Measurements from ENCODE around the gene VAV2.

VAV2 gene

DNA sequence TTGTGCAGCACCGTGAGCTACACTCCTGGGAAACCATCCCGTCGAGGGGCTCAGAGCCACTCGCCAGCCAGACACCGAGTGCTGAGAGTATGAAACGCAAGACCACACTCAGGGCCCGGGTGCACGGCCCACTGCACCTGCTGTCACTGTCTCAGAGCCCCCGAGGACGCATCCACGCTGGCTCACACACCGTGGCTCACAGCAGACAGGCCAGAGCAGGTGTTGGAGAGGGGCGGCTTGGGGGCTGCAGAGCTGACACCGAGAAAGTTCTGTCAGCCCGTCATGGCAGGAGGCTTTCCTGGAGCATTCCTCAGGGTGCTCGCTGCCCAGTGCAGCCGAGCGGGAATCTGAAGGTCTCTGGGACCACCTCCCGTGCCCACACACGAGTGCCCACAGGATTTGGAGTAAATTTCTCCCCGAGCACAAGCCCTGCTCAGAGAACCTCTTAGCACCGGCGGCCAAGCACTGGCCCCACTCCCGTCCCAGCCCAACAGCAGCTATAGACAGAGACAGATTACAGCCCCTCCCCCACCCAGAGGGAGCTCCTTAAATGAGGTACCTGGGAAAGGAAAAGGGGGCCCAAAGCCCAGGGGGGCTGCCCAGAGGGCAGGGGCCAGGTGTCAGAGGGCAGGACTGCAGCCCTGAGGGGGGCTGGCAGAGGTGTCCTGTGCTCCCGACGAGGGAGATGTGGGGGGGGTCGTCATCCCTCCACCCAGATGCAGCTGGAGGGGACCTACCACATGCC is 197.9 kb downstream of the VAV2 start:
- peaks cover 5% of the 10 kb centered on the region for H3K4me1 ChIP-seq (ENCODE audit: insufficient read depth, low read length)
- H3K27me3 ChIP-seq (ENCODE audit: control insufficient read depth in 1 of 2, insufficient read depth in 2 of 2, low read length in 2 of 2), result no peaks in the 10 kb centered on the region
- H3K27ac ChIP-seq (ENCODE audit: low read depth, low read length), result no peak overlapping the region
- H3K36me3 ChIP-seq (ENCODE audit: insufficient read depth, low read length), result peaks cover 3% of the 10 kb centered on the region
- H3K4me3 ChIP-seq (ENCODE audit: low read depth in 1 of 2, low read length in 2 of 2), result no peak overlapping the region
- no peak overlapping the region for H3K9ac ChIP-seq (ENCODE audit: low read length)
- no peaks in the 10 kb centered on the region for H3K9me3 ChIP-seq (ENCODE audit: low read length)

DNA sequence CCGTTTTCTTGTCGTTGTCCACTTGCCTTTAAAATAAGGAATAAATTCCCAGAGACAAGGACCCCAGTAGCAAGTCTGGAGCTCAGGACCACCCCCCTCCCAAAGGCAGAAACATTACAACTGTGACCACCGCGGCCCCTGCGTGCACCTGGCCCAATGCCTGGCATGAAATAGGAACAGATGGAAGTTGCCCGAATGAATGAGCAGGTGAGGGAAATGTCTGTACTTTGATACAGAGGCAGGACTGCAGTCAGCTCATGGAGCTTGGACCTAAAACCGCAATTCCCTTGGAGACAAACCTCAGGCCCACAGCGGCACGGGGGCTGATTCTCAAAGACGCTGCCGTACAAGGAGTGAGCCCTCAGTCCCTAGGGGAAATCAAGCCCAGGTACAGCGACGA is 198.7 kb downstream of the VAV2 start:
- peaks cover 5% of the 10 kb centered on the region for H3K4me1 ChIP-seq (ENCODE audit: insufficient read depth, low read length)
- no peak overlapping the region for H3K4me3 ChIP-seq (ENCODE audit: low read depth in 1 of 2, low read length in 2 of 2)
- peaks cover 3% of the 10 kb centered on the region for H3K36me3 ChIP-seq (ENCODE audit: insufficient read depth, low read length)
- H3K27ac ChIP-seq (ENCODE audit: low read depth, low read length), result no peak overlapping the region
- no peaks in the 10 kb centered on the region for H3K27me3 ChIP-seq (ENCODE audit: control insufficient read depth in 1 of 2, insufficient read depth in 2 of 2, low read length in 2 of 2)
- H3K9me3 ChIP-seq (ENCODE audit: low read length), result no peaks in the 10 kb centered on the region
- no peak overlapping the region for H3K9ac ChIP-seq (ENCODE audit: low read length)

DNA sequence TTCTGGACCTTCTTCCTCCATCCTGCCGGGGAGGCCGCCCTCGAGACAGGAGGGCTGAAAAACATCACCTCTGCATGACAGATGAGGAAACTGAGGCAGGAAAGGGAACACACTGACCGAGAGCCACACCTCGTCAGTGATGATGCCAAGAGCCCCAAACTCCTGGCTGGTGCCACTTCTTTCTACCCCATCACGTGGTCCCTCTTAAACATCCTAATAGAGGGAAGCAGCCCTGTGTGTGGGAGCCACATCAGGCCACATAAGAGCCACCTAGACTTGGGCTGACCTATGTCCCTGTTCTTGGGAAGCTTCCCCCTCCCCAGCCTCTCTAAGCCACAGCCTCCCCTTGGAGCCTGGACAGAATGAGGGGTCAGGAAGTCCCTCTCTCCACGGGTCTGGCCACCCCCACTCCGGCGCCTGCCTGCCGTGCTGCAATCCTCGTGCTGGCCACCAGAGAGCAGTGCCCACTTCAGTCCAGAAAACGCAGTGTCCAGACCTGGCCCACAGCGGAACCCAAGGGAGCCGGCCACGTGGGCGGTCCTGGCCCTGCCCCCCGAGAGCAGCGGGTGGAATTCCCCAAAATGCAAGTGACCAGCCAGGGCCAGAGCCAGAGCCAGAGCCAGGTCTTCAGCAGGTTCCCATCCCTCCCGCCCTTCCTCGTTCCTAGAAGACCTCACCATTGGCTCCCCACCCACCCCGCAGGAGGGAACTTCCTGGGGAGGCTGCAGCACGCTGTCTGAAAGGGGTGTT is 199.2 kb downstream of the VAV2 start:
- Histone ChIP-seq H3K27me3 (ENCODE audit: control insufficient read depth in 1 of 2, insufficient read depth in 2 of 2, low read length in 2 of 2) (no peaks in the 10 kb centered on the region), H3K36me3 (ENCODE audit: insufficient read depth, low read length) (peaks cover 3% of the 10 kb centered on the region), H3K9me3 (ENCODE audit: low read length) (no peaks in the 10 kb centered on the region), H3K9ac (ENCODE audit: low read length) (no peak overlapping the region), H3K4me3 (ENCODE audit: low read depth in 1 of 2, low read length in 2 of 2) (no peak overlapping the region), H3K27ac (ENCODE audit: low read depth, low read length) (no peak overlapping the region), H3K4me1 (ENCODE audit: insufficient read depth, low read length) (peaks cover 5% of the 10 kb centered on the region)

DNA sequence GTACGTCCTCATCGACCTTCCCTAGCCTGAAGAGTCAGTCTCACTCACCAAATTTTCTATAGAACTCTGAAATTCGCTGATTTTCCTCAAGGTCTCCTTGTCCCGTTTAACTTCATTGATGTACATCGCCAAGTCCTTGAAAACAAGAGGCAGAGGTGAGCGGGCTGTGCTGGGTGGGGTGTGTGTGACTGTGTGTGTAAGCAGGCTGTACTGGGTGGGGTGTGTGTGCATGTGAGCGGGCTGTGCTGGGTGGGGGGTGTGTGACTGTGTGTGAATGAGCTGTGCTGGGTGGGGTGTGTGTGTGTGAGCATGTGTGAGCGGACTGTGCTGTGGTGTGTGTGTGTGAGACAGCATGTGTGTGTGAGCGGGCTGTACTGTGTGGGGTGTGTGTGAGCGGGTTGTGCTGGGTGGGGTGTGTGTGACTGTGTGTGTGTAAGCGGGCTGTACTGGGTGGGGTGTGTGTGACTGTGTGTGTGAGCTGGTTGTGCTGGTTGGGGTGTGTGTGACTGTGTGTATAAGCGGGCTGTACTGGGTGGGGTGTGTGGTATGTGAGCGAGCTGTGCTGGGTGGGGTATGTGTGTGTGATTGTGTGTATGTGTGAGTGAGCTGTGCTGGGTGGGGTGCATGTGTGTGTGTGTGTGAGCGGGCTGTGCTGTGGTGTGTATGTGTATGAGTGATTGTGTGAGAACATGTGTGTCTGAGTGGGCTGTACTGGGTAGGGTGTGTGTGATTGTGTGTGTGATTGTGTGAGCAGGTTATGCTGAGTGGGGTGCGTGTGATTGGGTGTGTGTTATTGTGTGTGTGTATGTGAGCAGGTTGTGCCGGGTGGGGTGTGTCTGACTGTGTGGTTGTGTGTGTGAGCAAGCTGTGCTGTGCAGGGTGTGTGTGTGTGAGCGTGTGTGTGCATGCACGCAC is 200.1 kb downstream of the VAV2 start:
- H3K4me3 ChIP-seq (ENCODE audit: low read depth in 1 of 2, low read length in 2 of 2), result no peak overlapping the region
- H3K9me3 ChIP-seq (ENCODE audit: low read length), result no peaks in the 10 kb centered on the region
- peaks cover 3% of the 10 kb centered on the region for H3K36me3 ChIP-seq (ENCODE audit: insufficient read depth, low read length)
- H3K27me3 ChIP-seq (ENCODE audit: control insufficient read depth in 1 of 2, insufficient read depth in 2 of 2, low read length in 2 of 2), result no peaks in the 10 kb centered on the region
- no peak overlapping the region for H3K9ac ChIP-seq (ENCODE audit: low read length)
- H3K4me1 ChIP-seq (ENCODE audit: insufficient read depth, low read length), result peaks cover 5% of the 10 kb centered on the region
- H3K27ac ChIP-seq (ENCODE audit: low read depth, low read length), result no peak overlapping the region

DNA sequence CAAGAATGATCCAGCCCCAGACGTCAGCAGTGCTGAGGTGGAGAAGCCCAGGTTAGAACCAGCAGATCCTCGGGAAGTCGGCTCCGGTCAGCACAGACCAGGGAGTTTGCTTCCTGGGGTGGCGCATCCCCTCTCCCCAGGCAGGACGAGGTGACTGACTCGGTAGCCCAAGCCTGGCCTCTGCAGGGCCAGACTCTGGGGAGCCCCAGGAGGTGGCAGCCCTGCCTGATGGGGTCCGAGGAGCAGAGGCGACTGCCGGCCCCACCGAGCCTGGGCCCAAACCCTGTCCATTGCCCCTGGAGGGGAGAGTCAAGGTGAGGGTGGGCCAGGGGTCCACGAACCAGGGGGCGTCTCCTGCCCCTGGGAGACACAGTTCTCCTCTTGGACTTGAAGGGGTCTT is 201.1 kb downstream of the VAV2 start:
- Histone ChIP-seq H3K27ac (ENCODE audit: low read depth, low read length) (no peak overlapping the region), H3K4me3 (ENCODE audit: low read depth in 1 of 2, low read length in 2 of 2) (no peak overlapping the region), H3K9me3 (ENCODE audit: low read length) (no peaks in the 10 kb centered on the region), H3K4me1 (ENCODE audit: insufficient read depth, low read length) (peaks cover 5% of the 10 kb centered on the region), H3K36me3 (ENCODE audit: insufficient read depth, low read length) (peaks cover 3% of the 10 kb centered on the region), H3K9ac (ENCODE audit: low read length) (no peak overlapping the region), H3K27me3 (ENCODE audit: control insufficient read depth in 1 of 2, insufficient read depth in 2 of 2, low read length in 2 of 2) (no peaks in the 10 kb centered on the region)

DNA sequence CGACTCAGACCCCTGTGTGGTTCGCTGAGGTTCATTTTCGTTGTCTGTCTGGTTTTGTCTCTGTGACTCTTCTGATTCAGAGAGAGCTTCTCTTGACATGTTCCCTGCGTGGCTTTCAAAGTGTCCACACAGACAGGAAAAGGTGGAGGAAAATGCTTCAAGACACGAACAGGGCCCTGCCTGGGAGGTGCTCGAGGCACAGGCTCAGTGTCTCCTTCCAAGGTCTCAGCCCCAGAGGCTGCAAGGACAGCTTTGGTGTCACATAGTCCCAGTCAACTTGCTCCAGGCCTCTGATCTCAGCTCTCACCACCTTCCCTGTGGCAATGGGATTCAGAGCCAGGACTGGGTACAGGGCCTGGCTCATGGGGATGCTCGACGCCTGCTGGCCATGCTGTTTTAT is 202.3 kb downstream of the VAV2 start:
- no peaks in the 10 kb centered on the region for H3K9me3 ChIP-seq (ENCODE audit: low read length)
- peaks cover 3% of the 10 kb centered on the region for H3K36me3 ChIP-seq (ENCODE audit: insufficient read depth, low read length)
- H3K4me1 ChIP-seq (ENCODE audit: insufficient read depth, low read length), result peaks cover 5% of the 10 kb centered on the region
- H3K27ac ChIP-seq (ENCODE audit: low read depth, low read length), result no peak overlapping the region
- H3K9ac ChIP-seq (ENCODE audit: low read length), result no peak overlapping the region
- no peak overlapping the region for H3K4me3 ChIP-seq (ENCODE audit: low read depth in 1 of 2, low read length in 2 of 2)
- H3K27me3 ChIP-seq (ENCODE audit: control insufficient read depth in 1 of 2, insufficient read depth in 2 of 2, low read length in 2 of 2), result no peaks in the 10 kb centered on the region

DNA sequence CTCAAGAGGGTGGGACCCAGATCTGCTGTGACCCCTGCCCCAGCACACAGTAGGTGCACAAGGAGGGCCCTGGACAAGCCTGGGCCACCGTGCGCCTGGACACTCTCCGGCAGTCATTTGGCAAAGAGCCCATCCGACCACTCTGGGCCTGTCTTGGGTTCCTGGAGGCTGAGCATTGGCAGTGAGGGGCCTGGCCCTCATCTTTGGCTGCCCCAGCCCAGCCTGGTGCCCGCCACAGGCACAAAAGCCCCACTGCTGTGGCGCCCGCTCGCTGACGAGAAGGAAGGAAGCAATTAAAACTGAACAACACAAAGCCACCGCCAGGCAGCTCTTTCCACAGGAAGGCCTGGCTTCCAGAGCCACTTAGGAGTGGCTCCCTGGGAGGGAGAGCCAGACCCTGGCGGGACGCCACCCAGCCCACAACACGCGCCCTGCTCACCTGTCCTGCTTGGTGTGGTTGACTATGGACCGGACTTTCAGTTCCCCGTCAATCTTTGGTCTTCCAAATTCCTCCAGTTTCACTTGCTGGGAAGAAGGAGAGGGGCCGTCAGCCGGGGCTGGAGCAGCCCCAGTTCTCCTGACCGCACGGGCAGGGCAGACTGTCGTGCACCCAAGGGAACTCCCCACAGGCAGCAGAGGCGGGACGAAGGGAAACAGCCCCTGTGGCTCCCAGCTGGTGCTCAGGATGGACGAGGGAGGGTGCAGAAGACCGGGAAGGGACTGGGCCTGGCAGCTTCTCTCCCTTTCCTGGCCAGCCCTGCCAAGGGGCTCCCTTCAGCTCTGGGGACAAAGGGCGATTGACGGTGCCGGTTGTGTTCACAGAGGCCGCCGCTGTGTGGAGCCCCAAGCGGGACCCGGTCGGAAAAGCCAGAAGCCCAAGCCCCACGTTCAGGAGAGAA is 203.1 kb downstream of the VAV2 start:
- Histone ChIP-seq H3K27me3 (ENCODE audit: control insufficient read depth in 1 of 2, insufficient read depth in 2 of 2, low read length in 2 of 2) (no peaks in the 10 kb centered on the region), H3K4me3 (ENCODE audit: low read depth in 1 of 2, low read length in 2 of 2) (no peak overlapping the region), H3K9ac (ENCODE audit: low read length) (no peak overlapping the region)

DNA sequence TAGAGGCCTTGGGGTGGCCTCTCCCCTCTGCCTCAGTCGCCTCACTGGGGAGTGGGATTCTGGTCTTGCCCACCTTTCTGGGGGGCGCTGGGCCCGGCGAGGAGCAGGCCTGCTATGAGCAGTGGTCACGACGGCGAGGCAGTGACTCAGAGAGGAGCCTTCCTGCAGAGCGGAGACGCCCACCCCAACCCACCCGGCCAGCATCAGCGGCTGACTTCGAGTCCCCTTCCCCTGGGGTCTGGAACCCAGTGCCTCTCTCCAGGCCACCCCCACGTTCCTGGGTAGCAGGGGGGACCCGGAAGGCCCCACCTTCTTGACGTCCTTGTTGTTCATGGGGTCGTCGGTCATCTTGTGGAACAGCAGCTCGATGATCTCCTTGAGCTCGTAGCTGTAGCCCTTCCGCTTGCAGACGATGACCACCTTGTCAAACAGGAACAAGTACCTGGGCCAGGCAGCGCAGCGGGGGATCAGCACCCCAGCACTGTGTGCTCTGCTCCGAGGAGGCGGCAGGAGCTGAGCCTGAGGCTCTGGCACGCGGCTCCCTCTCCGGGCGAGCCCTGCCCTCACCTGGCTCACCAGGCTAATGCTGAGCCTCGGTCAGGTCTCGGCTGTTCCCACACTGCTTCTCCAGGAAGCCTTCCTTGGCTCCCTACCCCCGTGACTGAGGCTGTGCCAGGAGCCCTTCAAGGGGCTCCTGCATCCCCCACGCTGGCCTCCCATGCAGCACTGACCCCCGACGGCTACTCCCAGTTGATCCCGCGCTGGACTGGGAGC is 203.9 kb downstream of the VAV2 start:
- Histone ChIP-seq H3K4me3 (ENCODE audit: low read depth in 1 of 2, low read length in 2 of 2) (no peak overlapping the region), H3K27me3 (ENCODE audit: control insufficient read depth in 1 of 2, insufficient read depth in 2 of 2, low read length in 2 of 2) (no peaks in the 10 kb centered on the region), H3K36me3 (ENCODE audit: insufficient read depth, low read length) (peaks cover 3% of the 10 kb centered on the region), H3K9ac (ENCODE audit: low read length) (no peak overlapping the region), H3K9me3 (ENCODE audit: low read length) (no peaks in the 10 kb centered on the region), H3K27ac (ENCODE audit: low read depth, low read length) (no peak overlapping the region), H3K4me1 (ENCODE audit: insufficient read depth, low read length) (peaks cover under 1% of the 10 kb centered on the region)

More for the DNA sequence above, 203.1 kb downstream of the VAV2 start:
- H3K4me1 ChIP-seq (ENCODE audit: insufficient read depth, low read length), result peaks cover 5% of the 10 kb centered on the region
- peaks cover 3% of the 10 kb centered on the region for H3K36me3 ChIP-seq (ENCODE audit: insufficient read depth, low read length)
- no peaks in the 10 kb centered on the region for H3K9me3 ChIP-seq (ENCODE audit: low read length)
- no peak overlapping the region for H3K27ac ChIP-seq (ENCODE audit: low read depth, low read length)

DNA sequence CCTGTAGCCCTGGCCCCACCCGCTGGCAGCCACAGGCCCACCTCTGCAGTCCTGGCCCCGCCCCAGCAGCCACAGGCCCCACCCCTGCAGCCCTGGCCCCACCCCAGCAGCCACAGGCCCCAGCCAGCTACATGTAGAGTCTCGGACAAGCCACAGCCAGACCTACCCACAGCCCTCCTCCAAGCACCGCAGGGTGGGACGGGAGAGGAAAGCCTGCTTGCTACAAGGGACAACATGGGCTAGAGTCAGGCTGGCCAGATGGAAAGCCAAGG is 204.4 kb downstream of the VAV2 start:
- Histone ChIP-seq H3K4me3 (ENCODE audit: low read depth in 1 of 2, low read length in 2 of 2) (no peak overlapping the region), H3K36me3 (ENCODE audit: insufficient read depth, low read length) (peaks cover 3% of the 10 kb centered on the region), H3K9ac (ENCODE audit: low read length) (no peak overlapping the region), H3K4me1 (ENCODE audit: insufficient read depth, low read length) (no peaks in the 10 kb centered on the region), H3K27ac (ENCODE audit: low read depth, low read length) (no peak overlapping the region), H3K27me3 (ENCODE audit: control insufficient read depth in 1 of 2, insufficient read depth in 2 of 2, low read length in 2 of 2) (no peaks in the 10 kb centered on the region), H3K9me3 (ENCODE audit: low read length) (no peaks in the 10 kb centered on the region)

DNA sequence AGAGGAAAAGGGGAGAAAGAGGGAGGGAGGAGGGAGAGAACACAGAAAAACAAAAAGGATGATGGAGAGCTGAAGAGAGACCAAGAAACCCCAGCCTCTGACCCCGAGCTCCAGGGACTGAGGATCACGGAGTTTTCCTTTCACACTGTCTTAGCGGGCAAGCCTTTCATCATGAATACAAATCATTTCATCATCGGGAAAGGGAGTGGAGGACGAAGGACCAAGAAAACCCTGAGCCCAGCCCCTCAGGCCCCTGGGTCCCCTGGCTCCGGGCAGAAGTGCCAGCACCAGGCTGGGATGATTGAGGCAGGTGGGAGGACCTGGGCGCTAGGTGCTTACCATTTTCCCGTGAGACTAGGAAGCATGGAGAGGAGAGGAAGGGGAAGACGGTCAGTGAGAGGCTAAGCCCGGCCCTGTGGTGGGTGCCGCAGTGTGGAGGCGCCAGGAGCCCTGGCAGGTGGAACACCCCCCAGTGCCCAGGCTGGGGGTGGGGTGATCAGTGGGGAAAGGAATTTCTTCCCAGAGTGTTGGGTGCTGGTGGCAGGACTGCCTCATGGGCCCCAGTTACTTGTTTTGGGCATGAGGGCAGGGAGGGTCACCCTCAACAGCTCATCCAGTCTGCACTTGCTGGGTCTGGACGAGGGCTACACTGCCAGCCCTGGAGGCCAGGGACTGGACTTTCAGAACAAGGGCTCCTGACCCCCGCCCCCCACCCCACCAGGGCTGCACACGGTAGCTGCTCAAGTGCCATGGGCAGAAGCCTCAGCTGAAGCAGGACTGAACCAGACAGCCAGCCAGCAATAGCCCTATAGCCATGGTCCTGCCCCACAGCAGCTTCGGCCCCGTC is 205.0 kb downstream of the VAV2 start:
- H3K27ac ChIP-seq (ENCODE audit: low read depth, low read length), result no peak overlapping the region
- no peaks in the 10 kb centered on the region for H3K4me1 ChIP-seq (ENCODE audit: insufficient read depth, low read length)
- H3K27me3 ChIP-seq (ENCODE audit: control insufficient read depth in 1 of 2, insufficient read depth in 2 of 2, low read length in 2 of 2), result no peaks in the 10 kb centered on the region
- H3K9me3 ChIP-seq (ENCODE audit: low read length), result no peaks in the 10 kb centered on the region
- no peak overlapping the region for H3K4me3 ChIP-seq (ENCODE audit: low read depth in 1 of 2, low read length in 2 of 2)
- no peak overlapping the region for H3K9ac ChIP-seq (ENCODE audit: low read length)
- peaks cover 3% of the 10 kb centered on the region for H3K36me3 ChIP-seq (ENCODE audit: insufficient read depth, low read length)

Measured in muscle layer of colon (tissue), 2 donors.